ENCODE results near the gene PRM1. TPM values are rescaled to one million over a fixed set of nuclear protein-coding genes. Genes with fewer than 3 reads are reported as not detected.

Gene PRM1
- total RNA-seq, 2 experiments from 2014 or later = not detected

DNA sequence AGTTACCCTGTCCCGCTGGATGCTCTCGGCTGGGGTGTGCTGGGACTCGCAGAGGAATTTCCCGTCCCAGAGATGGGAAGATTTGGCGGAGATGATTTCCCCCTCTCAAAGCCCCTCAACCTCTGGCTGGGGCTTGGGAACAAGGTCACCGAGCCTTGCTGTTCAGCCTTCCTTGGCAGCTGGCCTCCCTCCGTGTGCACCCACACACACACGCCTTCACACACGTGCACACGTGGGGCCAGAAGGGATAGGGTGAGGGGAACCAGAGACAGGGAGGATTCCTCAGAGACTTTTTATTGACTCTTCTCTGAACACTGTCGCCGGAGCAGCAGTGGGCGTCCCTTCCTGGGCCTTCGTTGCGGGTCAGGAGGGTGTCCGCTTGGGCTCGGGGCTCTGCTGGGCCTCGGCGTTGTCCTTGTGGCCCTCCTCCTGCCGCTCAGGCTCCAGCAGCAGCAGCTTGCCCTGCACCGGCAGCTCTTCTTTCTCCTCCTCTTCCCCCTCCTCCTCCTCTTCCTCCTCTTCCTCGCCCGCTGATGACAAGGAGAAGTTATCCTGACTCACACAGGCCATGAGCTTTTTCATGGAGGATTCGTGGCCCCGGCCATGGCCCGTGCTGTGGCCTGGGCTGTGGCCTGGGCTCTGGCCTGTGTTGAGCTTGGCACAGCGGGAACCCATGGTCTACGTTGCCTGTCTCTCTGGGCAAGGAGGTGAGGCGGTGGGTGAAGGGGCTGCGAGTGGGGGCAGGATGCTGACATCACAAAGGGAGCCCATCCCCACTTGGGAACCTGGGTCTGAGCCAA is 8.0 kb downstream of the PRM1 start, which contains the start of gene PRM3:
Gene PRM3, minus strand, starts transcription at position 709 of the 800 bp plus-strand sequence. Its CDS starts 34 bp downstream, at position 675.
- Mint-ChIP-seq H3K36me3 (ENCODE audit: low read depth) (no peaks in the 10 kb centered on the region), H3K4me1 (peaks cover 2% of the 10 kb centered on the region), H3K4me3 (no peak within 1 kb of the TSS), H3K9me3 (no peaks in the 10 kb centered on the region), H3K27me3 (no peaks in the 10 kb centered on the region), H3K27ac (no peak within 1 kb of the TSS)
- ChIA-PET CTCF (interaction anchor here (1.0 to 1.9 kb wide), 9 partner anchors 9 to 319 kb away, joined by 3 to 6 read pairs (median 3); partner anchors contain the start of gene SOCS1), POLR2A (interaction anchor here (0.6 kb wide), 1 partner anchor 643 kb away, joined by 5 read pairs; the partner anchor contains the start of gene GSPT1)
- no peak for DNase-seq

- Mint-ChIP-seq H3K27me3 (no peaks in the 10 kb centered on the region), H3K9me3 (no peaks in the 10 kb centered on the region), H3K27ac (no peak overlapping the region), H3K4me1 (peaks cover 2% of the 10 kb centered on the region), H3K4me3 (no peak overlapping the region), H3K36me3 (ENCODE audit: low read depth) (no peaks in the 10 kb centered on the region)
- no peak for DNase-seq
- POLR2A ChIA-PET = no interaction called here
- CTCF ChIA-PET = interaction anchor here (1.0 to 1.9 kb wide), 5 partner anchors 14 to 319 kb away, joined by 3 to 6 read pairs (median 3); partner anchors contain the start of gene SOCS1
Observed at GRCh38 chr16:11272484-11272883, 8.6 kb downstream of the PRM1 start.

DNA sequence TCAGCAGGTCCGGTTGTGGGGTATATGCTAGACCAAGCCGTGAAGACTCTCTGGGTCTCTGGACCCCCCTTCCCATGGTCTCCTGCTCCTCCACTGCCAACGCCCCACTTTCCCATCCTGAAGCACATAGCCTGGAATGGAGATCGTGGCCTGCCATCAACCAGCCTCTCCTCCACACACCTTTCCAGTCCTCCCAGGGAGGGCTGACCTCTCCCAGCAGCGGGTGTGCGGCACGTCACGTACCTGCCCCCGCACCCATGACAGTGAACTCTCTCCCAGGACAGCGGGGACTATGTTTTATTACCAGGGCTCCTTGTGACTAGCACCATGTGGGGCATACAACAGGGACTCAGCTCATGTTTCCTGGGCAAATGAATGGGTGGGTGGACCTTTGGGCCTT is 9.5 kb downstream of the PRM1 start:
- H3K9me3 Mint-ChIP-seq = no peaks in the 10 kb centered on the region
- CTCF ChIA-PET = interaction anchor here (0.9 to 1.0 kb wide), 2 partner anchors 100 to 307 kb away, joined by 3 read pairs; no protein-coding TSS in a partner anchor
- H3K27ac Mint-ChIP-seq = no peak overlapping the region
- no peaks in the 10 kb centered on the region for H3K36me3 Mint-ChIP-seq (ENCODE audit: low read depth)
- H3K27me3 Mint-ChIP-seq = no peaks in the 10 kb centered on the region
- H3K4me3 Mint-ChIP-seq = no peak overlapping the region
- DNase-seq = no peak
- H3K4me1 Mint-ChIP-seq = peaks cover 2% of the 10 kb centered on the region
- POLR2A ChIA-PET = no interaction called here

GRCh38 chr16:11270602-11271162 is 10.4 kb downstream of the PRM1 start:
- no peak for DNase-seq
- Mint-ChIP-seq H3K36me3 (ENCODE audit: low read depth) (no peaks in the 10 kb centered on the region), H3K4me1 (peaks cover 4% of the 10 kb centered on the region), H3K27me3 (no peaks in the 10 kb centered on the region), H3K9me3 (no peaks in the 10 kb centered on the region), H3K4me3 (no peak overlapping the region), H3K27ac (no peak overlapping the region)
- ChIA-PET CTCF (interaction anchor here (0.9 to 1.5 kb wide), 4 partner anchors 10 to 305 kb away, joined by 3 to 4 read pairs (median 3); partner anchors contain the start of gene SOCS1), POLR2A (no interaction called here)

DNA sequence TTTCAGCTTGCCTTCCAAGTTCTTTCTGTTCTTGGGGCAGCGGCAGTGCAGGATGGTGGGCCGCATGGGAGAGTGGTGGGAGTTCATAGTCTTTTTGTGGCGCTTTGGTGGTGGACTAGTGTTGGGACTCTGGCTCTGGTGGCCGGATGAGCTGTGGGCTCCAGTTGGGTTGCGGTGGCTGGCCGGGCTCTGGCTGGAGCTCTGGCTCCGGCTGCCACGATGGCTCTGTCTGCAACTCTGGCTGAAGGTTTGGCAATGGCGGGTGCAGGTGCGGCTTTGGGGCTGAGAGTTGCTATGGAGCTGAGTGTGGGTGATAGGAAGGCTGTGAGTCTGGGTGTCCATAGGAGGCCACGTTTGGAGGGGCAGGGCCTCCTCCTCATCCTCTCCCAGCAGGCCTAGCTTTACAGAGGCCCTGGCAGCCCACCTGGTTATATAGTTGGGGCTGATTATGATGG is 12.2 kb downstream of the PRM1 start, which contains the start of gene TNP2:
Gene TNP2, minus strand, starts transcription at position 405 of the 455 bp plus-strand sequence. Its CDS starts 63 bp downstream, at position 342.
- CTCF ChIA-PET = interaction anchor here (0.5 to 2.0 kb wide), 10 partner anchors 8 to 374 kb away, joined by 3 to 6 read pairs (median 3); no protein-coding TSS in a partner anchor
- H3K27ac Mint-ChIP-seq = no peak within 1 kb of the TSS
- POLR2A ChIA-PET = no interaction called here
- DNase-seq = no peak
- H3K27me3 Mint-ChIP-seq = no peaks in the 10 kb centered on the region
- peaks cover 18% of the 10 kb centered on the region for H3K4me1 Mint-ChIP-seq
- H3K9me3 Mint-ChIP-seq = no peaks in the 10 kb centered on the region
- H3K4me3 Mint-ChIP-seq = no peak within 1 kb of the TSS
- no peaks in the 10 kb centered on the region for H3K36me3 Mint-ChIP-seq (ENCODE audit: low read depth)

- Mint-ChIP-seq H3K4me1 (peaks cover 42% of the 10 kb centered on the region), H3K4me3 (no peak overlapping the region), H3K9me3 (no peaks in the 10 kb centered on the region), H3K36me3 (ENCODE audit: low read depth) (no peaks in the 10 kb centered on the region), H3K27ac (peak overlapping the region; percentile 91), H3K27me3 (no peaks in the 10 kb centered on the region)
- CTCF ChIA-PET = interaction anchor here (1.1 kb wide), 1 partner anchor 9 kb away, joined by 3 read pairs; the partner anchor contains the start of gene SOCS1
- DNase-seq = no peak
- POLR2A ChIA-PET = no interaction called here
Observed at GRCh38 chr16:11265124-11265523, 16.0 kb downstream of the PRM1 start.

- DNase-seq = no peak
- no peaks in the 10 kb centered on the region for H3K27me3 Mint-ChIP-seq
- no peaks in the 10 kb centered on the region for H3K36me3 Mint-ChIP-seq (ENCODE audit: low read depth)
- CTCF ChIA-PET = interaction anchor here (1.0 to 1.3 kb wide), 4 partner anchors 8 to 108 kb away, joined by 3 to 5 read pairs (median 4); partner anchors contain the start of genes PRM3 and SOCS1
- H3K4me1 Mint-ChIP-seq = peaks cover 50% of the 10 kb centered on the region
- peak overlapping the region; percentile 47 for H3K4me3 Mint-ChIP-seq
- no peaks in the 10 kb centered on the region for H3K9me3 Mint-ChIP-seq
- H3K27ac Mint-ChIP-seq = peak overlapping the region; percentile 91
- POLR2A ChIA-PET = no interaction called here
Observed at GRCh38 chr16:11264155-11264832, 16.8 kb downstream of the PRM1 start.

DNA sequence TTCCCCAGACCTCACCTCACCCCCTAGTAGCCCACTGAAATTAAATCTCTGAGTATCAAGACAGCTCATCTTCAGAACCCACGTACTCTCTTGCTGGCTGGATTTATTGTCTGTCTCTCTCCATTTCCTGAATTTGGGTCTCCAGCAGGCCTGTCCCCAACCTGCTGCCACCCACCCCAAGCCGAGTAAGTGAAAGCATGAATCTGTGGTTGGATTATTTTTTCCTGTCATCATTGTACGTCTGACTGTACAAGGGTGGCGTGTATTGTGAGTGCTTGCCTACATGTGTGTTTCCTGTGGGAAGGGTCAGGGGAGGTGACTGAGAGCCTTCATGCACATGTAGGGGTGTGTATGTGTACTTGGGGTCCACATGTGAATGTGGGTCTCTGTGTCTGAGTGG is 17.4 kb downstream of the PRM1 start:
- H3K4me3 Mint-ChIP-seq = peak overlapping the region; percentile 47
- DNase-seq = peak; percentile 72
- no peaks in the 10 kb centered on the region for H3K27me3 Mint-ChIP-seq
- peaks cover 56% of the 10 kb centered on the region for H3K4me1 Mint-ChIP-seq
- no peaks in the 10 kb centered on the region for H3K36me3 Mint-ChIP-seq (ENCODE audit: low read depth)
- H3K9me3 Mint-ChIP-seq = no peaks in the 10 kb centered on the region
- POLR2A ChIA-PET = interaction anchor here (0.6 kb wide), 1 partner anchor 87 kb away, joined by 6 read pairs; no protein-coding TSS in a partner anchor
- H3K27ac Mint-ChIP-seq = peak overlapping the region; percentile 91
- CTCF ChIA-PET = interaction anchor here (0.7 to 1.3 kb wide), 4 partner anchors 10 to 295 kb away, joined by 3 to 5 read pairs (median 4); partner anchors contain the start of gene PRM3

GRCh38 chr16:11262915-11263314 is 18.2 kb downstream of the PRM1 start:
- Mint-ChIP-seq H3K9me3 (no peaks in the 10 kb centered on the region), H3K4me3 (no peak overlapping the region), H3K27ac (peak overlapping the region; percentile 91), H3K27me3 (no peaks in the 10 kb centered on the region), H3K4me1 (peaks cover 63% of the 10 kb centered on the region), H3K36me3 (ENCODE audit: low read depth) (no peaks in the 10 kb centered on the region)
- no peak for DNase-seq
- POLR2A ChIA-PET = interaction anchor here (0.6 kb wide), 1 partner anchor 88 kb away, joined by 6 read pairs; no protein-coding TSS in a partner anchor
- CTCF ChIA-PET = interaction anchor here (0.7 to 1.9 kb wide), 4 partner anchors 29 to 298 kb away, joined by 3 to 11 read pairs (median 4); no protein-coding TSS in a partner anchor

DNA sequence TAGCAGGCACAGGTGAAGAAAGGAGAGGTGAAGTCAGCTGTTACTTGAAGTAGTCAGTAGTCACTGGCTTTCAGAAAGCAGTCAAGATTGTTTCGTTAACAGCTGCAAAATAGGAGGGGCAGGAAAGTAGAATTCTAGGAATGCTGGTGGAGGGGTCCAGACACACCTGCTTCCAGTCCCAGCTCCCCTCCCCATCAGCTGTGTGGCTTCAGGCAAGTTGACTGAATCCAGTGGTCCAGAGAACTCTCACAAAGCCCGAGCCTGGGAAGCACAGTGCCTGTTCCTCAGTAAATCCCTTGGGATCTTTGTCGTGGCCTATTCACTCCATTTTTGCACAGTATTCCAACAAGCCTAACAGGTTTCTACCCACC is 20.5 kb downstream of the PRM1 start:
- H3K36me3 Mint-ChIP-seq (ENCODE audit: low read depth) = peaks cover 2% of the 10 kb centered on the region
- H3K4me1 Mint-ChIP-seq = peaks cover 70% of the 10 kb centered on the region
- peak overlapping the region; percentile 58 for H3K27ac Mint-ChIP-seq

GRCh38 chr16:11259655-11260595 is 21.2 kb downstream of the PRM1 start:
- H3K4me1 Mint-ChIP-seq = peaks cover 65% of the 10 kb centered on the region
- no peak for DNase-seq
- ChIA-PET CTCF (interaction anchor here (0.6 to 7.2 kb wide), 7 partner anchors 9 to 296 kb away, joined by 3 to 72 read pairs (median 4); partner anchors contain the start of gene TNP2), POLR2A (no interaction called here)
- H3K27ac Mint-ChIP-seq = peak overlapping the region; percentile 87
- peaks cover 4% of the 10 kb centered on the region for H3K36me3 Mint-ChIP-seq (ENCODE audit: low read depth)
- no peak overlapping the region for H3K4me3 Mint-ChIP-seq
- no peaks in the 10 kb centered on the region for H3K27me3 Mint-ChIP-seq
- no peaks in the 10 kb centered on the region for H3K9me3 Mint-ChIP-seq

More for the DNA sequence above, 20.5 kb downstream of the PRM1 start:
- CTCF ChIA-PET = interaction anchor here (0.6 to 7.2 kb wide), 5 partner anchors 9 to 296 kb away, joined by 3 to 72 read pairs (median 4); partner anchors contain the start of gene TNP2
- no peaks in the 10 kb centered on the region for H3K9me3 Mint-ChIP-seq
- DNase-seq = no peak
- POLR2A ChIA-PET = no interaction called here
- H3K27me3 Mint-ChIP-seq = no peaks in the 10 kb centered on the region
- no peak overlapping the region for H3K4me3 Mint-ChIP-seq
